ENCODE measurements around the gene ATRIP.

DNA sequence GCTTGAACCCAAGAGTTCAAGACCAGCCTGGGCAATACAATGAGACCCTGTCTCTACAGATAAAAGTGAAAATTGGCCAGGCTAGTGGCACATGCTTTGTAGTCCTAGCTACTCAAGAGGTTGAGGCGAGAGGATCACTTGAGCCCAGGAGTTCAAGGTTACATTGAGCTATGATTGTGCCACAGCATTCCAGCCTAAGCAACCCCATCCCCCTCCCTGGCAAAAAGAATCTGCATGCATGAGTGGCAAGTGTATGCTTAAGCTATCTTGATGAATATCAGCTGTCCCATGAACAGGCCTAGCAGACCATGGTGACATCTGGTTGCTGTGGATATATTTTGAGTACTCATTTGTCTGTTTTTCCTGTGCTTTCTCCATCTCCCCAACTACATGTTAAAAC, 4.7 kb downstream of the ATRIP start:
- TF ChIP-seq EZH2 (IDR thresholded peaks at IDR 0.05) (no peak), POLR2AphosphoS5 (IDR thresholded peaks at IDR 0.05; ENCODE audit: borderline replicate concordance, low read depth, low read length) (no peak)
